CD8-positive, alpha-beta memory T cell (primary cell): ENCODE results near the gene OR10H4. TPM values are rescaled to one million over a fixed set of nuclear protein-coding genes. Genes with fewer than 3 reads are reported as not detected.
"Not testable (repeated sequence)": the region's sequence is repeated elsewhere in the genome, so short reads cannot be mapped to it uniquely, and the experiment has no call there.

Experiments
- CTCF ChIA-PET: fragments of 350-600 bp; sonication (Branson Sonifier 250); formaldehyde crosslinking; loops from one replicate; lab custom pipeline; 2021; ENCODE audit warnings: antibody characterized with exemption; lab: Charles Lee
- POLR2A ChIA-PET: fragments of 350-600 bp; sonication (Branson Sonifier 250); formaldehyde crosslinking; loops from one replicate; lab custom pipeline; 2021; ENCODE audit warnings: antibody characterized with exemption; lab: Charles Lee
- DNase-seq, 5 donors: peaks; one replicate each; pipeline versions ENCODE4 v3.0.0 to v3.0.0-alpha.2; 2020 to 2022; ENCODE audit warnings: mixed read lengths in 1 of 5
- H3K27ac ChIP-seq: one replicate; pipeline ENCODE4 v1.7.0; 2013; ENCODE audit warnings: low read depth, mild to moderate bottlenecking, low read length, moderate library complexity
- H3K27me3 ChIP-seq: 2 replicates; pipeline ENCODE4 v1.7.0; 2013; ENCODE audit warnings: low read length, mild to moderate bottlenecking; ENCODE audit not compliant: insufficient read depth, poor library complexity, severe bottlenecking
- H3K36me3 ChIP-seq: 2 replicates; pipeline ENCODE4 v1.7.0; 2013; ENCODE audit warnings: mild to moderate bottlenecking, low read length, moderate library complexity; ENCODE audit not compliant: insufficient read depth
- H3K4me1 ChIP-seq: 2 replicates; pipeline ENCODE4 v1.7.0; 2013; ENCODE audit warnings: mild to moderate bottlenecking, low read length, moderate library complexity; ENCODE audit not compliant: insufficient read depth
- H3K4me3 ChIP-seq: 2 replicates; pipeline ENCODE4 v1.7.0; 2013; ENCODE audit warnings: mild to moderate bottlenecking, low read length
- H3K9me3 ChIP-seq: 2 replicates; pipeline ENCODE4 v1.7.0; 2013; ENCODE audit warnings: mild to moderate bottlenecking, low read length
- H3K27ac Mint-ChIP-seq, 8 donors: one replicate each; pipeline ENCODE4 v1.8.0; 2020 to 2021; ENCODE audit warnings: mixed read lengths in 8 of 8, mild to moderate bottlenecking in 6 of 8, inconsistent platforms in 3 of 8, moderate library complexity in 3 of 8
- H3K27me3 Mint-ChIP-seq, 2 donors: one replicate each; pipeline ENCODE4 v1.8.0; 2020 to 2021; ENCODE audit warnings: mixed read lengths in 2 of 2, mild to moderate bottlenecking in 1 of 2, moderate library complexity in 1 of 2
- H3K36me3 Mint-ChIP-seq, 3 donors: one replicate each; pipeline ENCODE4 v1.8.0; 2020 to 2021; ENCODE audit warnings: mixed read lengths in 3 of 3, inconsistent platforms in 1 of 3, mild to moderate bottlenecking in 1 of 3
- H3K4me1 Mint-ChIP-seq, 3 donors: one replicate each; pipeline ENCODE4 v1.8.0; 2020 to 2021; ENCODE audit warnings: mixed read lengths in 3 of 3, inconsistent platforms in 1 of 3, mild to moderate bottlenecking in 1 of 3
- H3K4me3 Mint-ChIP-seq, 7 donors: one replicate each; pipeline ENCODE4 v1.8.0; 2020 to 2021; ENCODE audit warnings: mixed read lengths in 7 of 7, mild to moderate bottlenecking in 6 of 7, moderate library complexity in 4 of 7, inconsistent platforms in 2 of 7
- H3K9me3 Mint-ChIP-seq, 5 donors: one replicate each; pipeline ENCODE4 v1.8.0; 2020 to 2022; ENCODE audit warnings: mixed read lengths in 5 of 5, mild to moderate bottlenecking in 3 of 5, moderate library complexity in 2 of 5, inconsistent platforms in 1 of 5
- polyA plus RNA-seq: library from polyadenylated mRNA; unstranded; fragments of 300-500 nt; fragmentation: Illumina TruSeq; gene quantifications from one replicate; pipeline ENCODE4 v1.2.3, GENCODE V29; 2021
- total RNA-seq, 2 experiments: library from RNA; stranded (reverse); gene quantifications; one replicate each; pipeline ENCODE4 v1.2.3, GENCODE V29; 2021

The OR10H4 gene
- total and polyA plus RNA-seq, 3 experiments from 2014 or later = not detected

- peaks cover 5 to 12% (median 9%) of the 10 kb centered on the region in 5 donors for H3K9me3 Mint-ChIP-seq
- no peak overlapping the region for H3K27ac ChIP-seq
- H3K36me3 Mint-ChIP-seq = peaks cover 0 to 4% (median 0%) of the 10 kb centered on the region in 3 donors
- ChIA-PET POLR2A (no interaction called here), CTCF (no interaction called here)
- no peaks in the 10 kb centered on the region for H3K36me3 ChIP-seq
- H3K27me3 ChIP-seq = no peaks in the 10 kb centered on the region
- DNase-seq = no peak
- no peaks in the 10 kb centered on the region for H3K9me3 ChIP-seq
- H3K4me3 Mint-ChIP-seq = no peak overlapping the region
- peaks cover 16 to 56% of the 10 kb centered on the region in 2 donors for H3K27me3 Mint-ChIP-seq
- no peaks in the 10 kb centered on the region for H3K4me1 Mint-ChIP-seq
- H3K27ac Mint-ChIP-seq = no peak overlapping the region
- H3K4me3 ChIP-seq = no peak overlapping the region
- H3K4me1 ChIP-seq = no peaks in the 10 kb centered on the region
Measured at GRCh38 chr19:15977690-15978089, 28.9 kb downstream of the OR10H4 start.

DNA sequence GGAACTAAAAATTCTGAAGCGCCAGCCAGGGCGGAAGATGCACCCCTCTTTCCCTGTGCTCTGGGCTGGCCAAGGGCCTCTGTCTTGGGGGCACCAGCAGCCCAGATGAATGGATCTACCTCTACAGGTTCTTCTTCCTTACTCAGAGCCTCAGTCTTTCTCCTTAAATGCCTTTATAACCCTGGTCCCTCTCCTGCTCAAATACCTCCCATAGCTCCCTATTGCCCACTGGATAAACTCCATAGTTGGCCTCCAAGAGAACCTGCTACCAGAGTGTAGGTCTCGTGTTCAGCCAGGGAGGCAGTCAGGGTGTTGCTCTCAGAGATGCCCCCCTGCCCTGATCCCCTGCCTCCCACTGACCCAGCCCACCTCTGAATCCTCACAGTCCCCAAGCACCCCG lies 30.5 kb downstream of the OR10H4 start:
- peaks cover 12 to 20% (median 15%) of the 10 kb centered on the region in 5 donors for H3K9me3 Mint-ChIP-seq
- peaks cover 19 to 49% of the 10 kb centered on the region in 2 donors for H3K27me3 Mint-ChIP-seq
- no peak for DNase-seq
- POLR2A ChIA-PET = no interaction called here
- Histone ChIP-seq H3K9me3 (no peaks in the 10 kb centered on the region), H3K36me3 (no peaks in the 10 kb centered on the region), H3K4me3 (no peak overlapping the region), H3K27me3 (no peaks in the 10 kb centered on the region), H3K4me1 (no peaks in the 10 kb centered on the region), H3K27ac (no peak overlapping the region)
- CTCF ChIA-PET = no interaction called here
- H3K4me1 Mint-ChIP-seq = no peaks in the 10 kb centered on the region
- H3K4me3 Mint-ChIP-seq = no peak overlapping the region
- H3K27ac Mint-ChIP-seq = no peak overlapping the region
- H3K36me3 Mint-ChIP-seq = peaks cover 0 to 9% (median 0%) of the 10 kb centered on the region in 3 donors

GRCh38 chr19:15985831-15986230 lies 37.0 kb downstream of the OR10H4 start:
- POLR2A ChIA-PET, H3K4me3 Mint-ChIP-seq, H3K27me3 ChIP-seq, H3K9me3 ChIP-seq, CTCF ChIA-PET, H3K4me1 Mint-ChIP-seq, H3K36me3 ChIP-seq, H3K4me3 ChIP-seq, H3K4me1 ChIP-seq, H3K27ac ChIP-seq, H3K36me3 Mint-ChIP-seq, H3K27ac Mint-ChIP-seq, DNase-seq: not testable (repeated sequence)
- Mint-ChIP-seq H3K9me3 (peaks cover 14 to 20% (median 15%) of the 10 kb centered on the region in 5 donors), H3K27me3 (peaks cover 22 to 35% of the 10 kb centered on the region in 2 donors)

GRCh38 chr19:15986701-15987100 lies 37.9 kb downstream of the OR10H4 start:
- no peak overlapping the region for H3K4me3 Mint-ChIP-seq
- H3K36me3 Mint-ChIP-seq = peaks cover 0 to 6% (median 0%) of the 10 kb centered on the region in 3 donors
- no peak overlapping the region for H3K27ac Mint-ChIP-seq
- no peak overlapping the region for H3K4me3 ChIP-seq
- POLR2A ChIA-PET = no interaction called here
- CTCF ChIA-PET = no interaction called here
- no peaks in the 10 kb centered on the region for H3K4me1 ChIP-seq
- H3K36me3 ChIP-seq = no peaks in the 10 kb centered on the region
- peaks cover 27 to 39% of the 10 kb centered on the region in 2 donors for H3K27me3 Mint-ChIP-seq
- no peaks in the 10 kb centered on the region for H3K9me3 ChIP-seq
- DNase-seq = no peak
- no peaks in the 10 kb centered on the region for H3K4me1 Mint-ChIP-seq
- H3K9me3 Mint-ChIP-seq = peaks cover 10 to 14% (median 14%) of the 10 kb centered on the region in 5 donors
- H3K27ac ChIP-seq = no peak overlapping the region
- peaks cover 8% of the 10 kb centered on the region for H3K27me3 ChIP-seq

GRCh38 chr19:15989889-15990288 lies 41.1 kb downstream of the OR10H4 start:
- CTCF ChIA-PET = no interaction called here
- no peak for DNase-seq

GRCh38 chr19:15991602-15992001 lies 42.8 kb downstream of the OR10H4 start:
- ChIA-PET POLR2A (no interaction called here), CTCF (interaction anchor here (1.9 kb wide), 1 partner anchor 10 kb away, joined by 6 read pairs; no protein-coding TSS in a partner anchor)
- Mint-ChIP-seq H3K27me3 (peaks cover 28 to 43% of the 10 kb centered on the region in 2 donors), H3K36me3 (no peaks in the 10 kb centered on the region), H3K9me3 (peaks cover 0 to 5% (median 0%) of the 10 kb centered on the region in 5 donors), H3K4me3 (no peak overlapping the region), H3K27ac (no peak overlapping the region), H3K4me1 (no peaks in the 10 kb centered on the region)
- Histone ChIP-seq H3K9me3 (no peaks in the 10 kb centered on the region), H3K27ac (no peak overlapping the region), H3K4me3 (no peak overlapping the region), H3K36me3 (no peaks in the 10 kb centered on the region), H3K27me3 (peaks cover 12% of the 10 kb centered on the region), H3K4me1 (no peaks in the 10 kb centered on the region)
- no peak for DNase-seq

More at GRCh38 chr19:15989889-15990288, 41.1 kb downstream of the OR10H4 start:
- no peaks in the 10 kb centered on the region for H3K9me3 ChIP-seq
- H3K9me3 Mint-ChIP-seq = peaks cover 0 to 6% (median 0%) of the 10 kb centered on the region in 5 donors
- no peak overlapping the region for H3K27ac Mint-ChIP-seq
- H3K36me3 Mint-ChIP-seq = no peaks in the 10 kb centered on the region
- H3K27me3 ChIP-seq = peaks cover 12% of the 10 kb centered on the region
- H3K27ac ChIP-seq = no peak overlapping the region
- H3K36me3 ChIP-seq = no peaks in the 10 kb centered on the region
- H3K4me3 Mint-ChIP-seq = no peak overlapping the region
- H3K4me1 ChIP-seq = no peaks in the 10 kb centered on the region
- POLR2A ChIA-PET = no interaction called here
- no peaks in the 10 kb centered on the region for H3K4me1 Mint-ChIP-seq
- no peak overlapping the region for H3K4me3 ChIP-seq
- H3K27me3 Mint-ChIP-seq = peaks cover 28 to 43% of the 10 kb centered on the region in 2 donors

DNA sequence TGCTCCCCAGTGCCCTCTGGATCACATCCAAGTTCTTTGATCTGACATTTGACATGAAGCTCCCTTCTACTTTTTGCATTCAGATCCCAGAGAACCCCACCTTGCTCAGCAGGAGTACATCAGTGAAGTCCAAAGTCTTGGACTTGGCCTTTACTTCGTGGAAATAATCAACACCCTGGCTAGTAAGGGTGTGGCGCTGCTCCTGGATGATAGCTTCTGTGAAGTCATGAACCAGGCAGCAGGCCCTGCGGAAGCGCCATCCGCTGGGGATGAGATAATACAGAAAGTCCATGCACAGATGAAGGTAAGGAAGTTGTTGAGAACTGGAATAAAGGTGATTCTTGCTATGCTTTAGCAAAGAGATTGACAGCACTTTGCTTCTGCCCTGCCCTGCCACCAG lies 43.2 kb downstream of the OR10H4 start:
- Mint-ChIP-seq H3K4me3 (no peak overlapping the region), H3K27ac (no peak overlapping the region), H3K9me3 (peaks cover 0 to 5% (median 0%) of the 10 kb centered on the region in 5 donors), H3K27me3 (peaks cover 25 to 41% of the 10 kb centered on the region in 2 donors), H3K36me3 (no peaks in the 10 kb centered on the region), H3K4me1 (no peaks in the 10 kb centered on the region)
- Histone ChIP-seq H3K4me3 (no peak overlapping the region), H3K9me3 (no peaks in the 10 kb centered on the region), H3K4me1 (no peaks in the 10 kb centered on the region), H3K36me3 (no peaks in the 10 kb centered on the region), H3K27ac (no peak overlapping the region), H3K27me3 (peaks cover 12% of the 10 kb centered on the region)
- ChIA-PET CTCF (interaction anchor here (1.9 kb wide), 1 partner anchor 10 kb away, joined by 6 read pairs; no protein-coding TSS in a partner anchor), POLR2A (no interaction called here)
- no peak for DNase-seq

GRCh38 chr19:15995536-15995935 lies 46.7 kb downstream of the OR10H4 start:
- no peak overlapping the region for H3K27ac Mint-ChIP-seq

More at GRCh38 chr19:15995536-15995935, 46.7 kb downstream of the OR10H4 start:
- Histone ChIP-seq H3K36me3 (no peaks in the 10 kb centered on the region), H3K9me3 (no peaks in the 10 kb centered on the region), H3K27me3 (peaks cover 5% of the 10 kb centered on the region), H3K27ac (no peak overlapping the region), H3K4me3 (no peak overlapping the region), H3K4me1 (no peaks in the 10 kb centered on the region)
- H3K36me3 Mint-ChIP-seq = no peaks in the 10 kb centered on the region
- peaks cover 0 to 5% (median 0%) of the 10 kb centered on the region in 5 donors for H3K9me3 Mint-ChIP-seq
- no peak for DNase-seq
- H3K4me1 Mint-ChIP-seq = peaks cover 0 to 3% (median 2%) of the 10 kb centered on the region in 3 donors
- ChIA-PET CTCF (no interaction called here), POLR2A (no interaction called here)
- peaks cover 12 to 18% of the 10 kb centered on the region in 2 donors for H3K27me3 Mint-ChIP-seq
- no peak overlapping the region for H3K4me3 Mint-ChIP-seq
